ENCODE measurements around the gene CDKAL1. TPM values are rescaled to one million over a fixed set of nuclear protein-coding genes. Genes with fewer than 3 reads are reported as not detected.
"Not testable (repeated sequence)": the region's sequence is repeated elsewhere in the genome, so short reads cannot be mapped to it uniquely, and the experiment has no call there.

CDKAL1 gene
- total and polyA plus RNA-seq, 8 donors: 3.4 to 36.7 (median 10.4) TPM

DNA sequence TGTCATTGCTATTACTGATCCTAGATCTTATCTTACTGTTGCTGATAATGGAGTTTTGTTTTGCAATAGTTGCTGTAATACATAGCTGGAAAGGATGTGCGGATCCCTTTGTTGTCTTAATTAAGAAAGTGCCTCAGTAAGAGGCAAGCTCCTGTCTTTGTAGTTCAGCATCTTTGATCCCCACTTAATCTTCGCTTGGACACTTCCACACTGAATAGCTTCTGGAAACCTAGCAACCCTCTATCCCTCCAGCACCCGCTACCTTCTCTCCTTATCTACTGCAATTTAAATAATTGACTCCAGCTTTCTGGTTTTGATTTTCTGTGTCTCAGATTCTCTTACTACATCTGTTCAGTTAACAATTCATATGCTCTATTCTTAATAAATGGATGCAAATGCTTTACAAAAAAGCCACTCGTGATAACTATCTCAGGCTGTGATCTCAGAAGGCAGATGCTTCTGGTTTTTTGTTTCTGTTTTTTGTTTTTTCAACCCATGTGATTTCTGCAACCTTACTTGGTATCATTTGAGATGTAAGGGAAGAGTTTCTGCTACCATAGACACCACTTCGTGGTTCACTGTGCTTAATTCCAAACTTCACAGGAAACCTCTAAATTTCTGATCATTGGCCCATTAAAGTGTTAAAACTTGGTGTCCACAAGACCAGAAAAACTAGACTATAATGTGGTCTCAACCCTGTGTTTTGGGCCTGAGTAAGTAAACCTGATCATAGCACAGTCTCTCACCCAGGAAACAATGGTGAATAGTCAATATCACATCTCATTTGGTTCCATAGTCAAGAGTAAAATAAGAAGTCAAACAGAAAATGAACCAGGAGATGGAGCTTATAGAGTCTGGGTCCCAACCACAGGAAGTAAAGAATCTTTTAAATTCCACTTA, 707.2 kb downstream of the CDKAL1 start:
- Histone ChIP-seq H3K27ac (no peak overlapping the region), H3K27me3 (no peaks in the 10 kb centered on the region), H3K4me1 (peaks cover 0 to 11% (median 0%) of the 10 kb centered on the region in 4 donors), H3K4me3 (no peak overlapping the region), H3K36me3 (no peaks in the 10 kb centered on the region), H3K9me3 (peaks cover 0 to 12% (median 0%) of the 10 kb centered on the region in 4 donors)
- intact Hi-C loops (cut with DNase I; ENCODE audit: low total_unique reads): no loop called here
- TF ChIP-seq, protein P1, sequence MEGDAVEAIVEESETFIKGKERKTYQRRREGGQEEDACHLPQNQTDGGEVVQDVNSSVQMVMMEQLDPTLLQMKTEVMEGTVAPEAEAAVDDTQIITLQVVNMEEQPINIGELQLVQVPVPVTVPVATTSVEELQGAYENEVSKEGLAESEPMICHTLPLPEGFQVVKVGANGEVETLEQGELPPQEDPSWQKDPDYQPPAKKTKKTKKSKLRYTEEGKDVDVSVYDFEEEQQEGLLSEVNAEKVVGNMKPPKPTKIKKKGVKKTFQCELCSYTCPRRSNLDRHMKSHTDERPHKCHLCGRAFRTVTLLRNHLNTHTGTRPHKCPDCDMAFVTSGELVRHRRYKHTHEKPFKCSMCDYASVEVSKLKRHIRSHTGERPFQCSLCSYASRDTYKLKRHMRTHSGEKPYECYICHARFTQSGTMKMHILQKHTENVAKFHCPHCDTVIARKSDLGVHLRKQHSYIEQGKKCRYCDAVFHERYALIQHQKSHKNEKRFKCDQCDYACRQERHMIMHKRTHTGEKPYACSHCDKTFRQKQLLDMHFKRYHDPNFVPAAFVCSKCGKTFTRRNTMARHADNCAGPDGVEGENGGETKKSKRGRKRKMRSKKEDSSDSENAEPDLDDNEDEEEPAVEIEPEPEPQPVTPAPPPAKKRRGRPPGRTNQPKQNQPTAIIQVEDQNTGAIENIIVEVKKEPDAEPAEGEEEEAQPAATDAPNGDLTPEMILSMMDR (IDR thresholded peaks at IDR 0.05): no peak
- TF ChIP-seq POLR2A (IDR thresholded peaks at IDR 0.05) (no peak), POLR2AphosphoS5 (IDR thresholded peaks at IDR 0.05) (no peak), EP300 (IDR thresholded peaks at IDR 0.05) (no peak)
- WGBS, 5 donors: 80 to 91% (median 86%) methylated on average over 5 of the region's 5 CpGs
- no peak for DNase-seq

DNA sequence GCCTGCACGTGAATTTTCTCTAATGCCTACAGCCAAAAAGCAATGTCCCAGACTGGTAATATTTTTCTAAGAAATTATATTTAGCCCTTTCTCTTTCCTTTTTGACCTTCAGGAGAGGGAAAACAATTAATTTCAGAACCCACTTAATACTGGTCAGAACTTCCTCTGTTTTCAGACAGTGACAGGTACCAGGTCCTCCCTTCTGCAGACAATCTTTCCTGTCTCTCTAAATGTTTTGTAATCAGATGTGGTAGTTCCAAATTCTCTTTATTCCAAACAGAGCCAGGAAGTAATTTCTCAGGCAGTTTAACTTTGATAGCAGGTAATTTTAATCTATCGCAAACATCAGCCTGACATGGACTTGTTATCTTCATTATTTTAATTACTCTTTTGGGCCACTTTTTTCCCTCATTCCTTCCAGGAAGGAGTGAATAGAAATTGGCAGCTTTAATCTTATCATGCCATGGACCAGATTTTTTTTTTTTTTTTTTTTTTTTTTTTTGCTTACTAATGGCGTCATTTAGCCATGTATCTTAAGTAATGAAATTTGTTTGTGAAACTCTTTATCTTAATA, 710.7 kb downstream of the CDKAL1 start:
- intact Hi-C loops (cut with DNase I; ENCODE audit: low total_unique reads): no loop called here
- TF ChIP-seq POLR2AphosphoS5 (IDR thresholded peaks at IDR 0.05) (no peak), EP300 (IDR thresholded peaks at IDR 0.05) (no peak), POLR2A (IDR thresholded peaks at IDR 0.05) (no peak)
- TF ChIP-seq, protein P1 (IDR thresholded peaks at IDR 0.05): no peak
- H3K4me1 ChIP-seq: peaks cover 0 to 11% (median 0%) of the 10 kb centered on the region in 4 donors
- no peaks in the 10 kb centered on the region for H3K27me3 ChIP-seq
- H3K27ac ChIP-seq: no peak overlapping the region
- H3K9me3 ChIP-seq: peaks cover 0 to under 1% (median 0%) of the 10 kb centered on the region in 4 donors
- no peak for DNase-seq
- H3K36me3 ChIP-seq: no peaks in the 10 kb centered on the region
- H3K4me3 ChIP-seq: no peak overlapping the region
- 23 to 53% (median 36%) methylated on average over 3 of the region's 3 CpGs for WGBS, 5 donors

DNA sequence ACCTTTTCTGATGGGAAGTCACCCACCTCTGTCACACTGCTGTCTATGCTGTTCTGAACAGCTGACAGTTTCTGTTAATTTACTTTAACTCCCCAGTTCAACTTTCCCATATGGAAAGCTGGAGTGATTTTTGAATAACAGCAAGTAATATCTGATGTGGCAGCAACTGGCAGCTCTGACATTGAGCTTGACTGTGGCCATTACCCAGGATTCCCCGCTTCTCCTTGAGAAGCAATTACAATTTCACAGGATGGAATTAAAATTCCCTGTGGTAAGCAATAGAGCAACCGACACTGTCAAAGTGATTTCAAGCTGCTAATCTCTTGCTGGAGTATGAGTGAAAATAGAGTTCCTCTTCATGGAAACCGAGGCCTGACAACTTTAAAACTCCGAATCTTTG, 711.2 kb downstream of the CDKAL1 start:
- peaks cover 0 to 6% (median 2%) of the 10 kb centered on the region in 4 donors for H3K9me3 ChIP-seq
- no peak overlapping the region for H3K4me3 ChIP-seq
- intact Hi-C loops (cut with DNase I; ENCODE audit: low total_unique reads): no loop called here
- TF ChIP-seq POLR2A (IDR thresholded peaks at IDR 0.05) (no peak), POLR2AphosphoS5 (IDR thresholded peaks at IDR 0.05) (no peak), EP300 (IDR thresholded peaks at IDR 0.05) (no peak)
- TF ChIP-seq, protein P1 (IDR thresholded peaks at IDR 0.05): no peak
- WGBS, 5 donors: 86 to 97% (median 94%) methylated on average over 4 of the region's 4 CpGs
- no peaks in the 10 kb centered on the region for H3K27me3 ChIP-seq
- no peaks in the 10 kb centered on the region for H3K36me3 ChIP-seq
- H3K4me1 ChIP-seq: peaks cover 0 to 11% (median 0%) of the 10 kb centered on the region in 4 donors
- no peak overlapping the region for H3K27ac ChIP-seq
- peak in 1 of 2 donors; percentile 14 for DNase-seq

DNA sequence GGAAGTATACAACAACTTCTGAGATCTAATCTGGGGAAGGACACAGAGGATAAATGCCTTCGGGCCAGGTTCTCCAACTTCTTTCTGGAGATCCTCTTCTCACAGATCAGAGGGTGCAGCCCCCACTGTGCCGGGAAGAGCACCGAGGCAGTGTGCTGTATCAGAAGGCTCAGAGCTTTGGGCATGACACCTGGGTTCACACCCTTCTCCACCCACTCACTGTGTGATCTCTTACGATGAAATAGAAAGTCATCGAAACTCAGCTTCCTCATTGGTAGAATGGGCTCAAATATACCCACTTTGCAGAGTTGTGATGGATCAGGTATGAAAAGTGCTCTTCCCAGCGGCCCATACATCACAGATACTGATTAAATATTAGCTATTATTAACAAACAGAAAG, 711.8 kb downstream of the CDKAL1 start:
- intact Hi-C loops (cut with DNase I; ENCODE audit: low total_unique reads): no loop called here
- no peak for DNase-seq
- 79 to 86% (median 83%) methylated on average over 6 of the region's 6 CpGs for WGBS, 5 donors
- no peaks in the 10 kb centered on the region for H3K36me3 ChIP-seq
- H3K27me3 ChIP-seq: no peaks in the 10 kb centered on the region
- H3K4me1 ChIP-seq: peaks cover 0 to 11% (median 0%) of the 10 kb centered on the region in 4 donors
- H3K27ac ChIP-seq: no peak overlapping the region
- H3K9me3 ChIP-seq: peaks cover 0 to 10% (median 4%) of the 10 kb centered on the region in 4 donors
- TF ChIP-seq POLR2AphosphoS5 (IDR thresholded peaks at IDR 0.05): no peak
- TF ChIP-seq EP300 (IDR thresholded peaks at IDR 0.05): no peak
- TF ChIP-seq POLR2A (IDR thresholded peaks at IDR 0.05): no peak
- TF ChIP-seq, protein P1 (IDR thresholded peaks at IDR 0.05): no peak
- no peak overlapping the region for H3K4me3 ChIP-seq

DNA sequence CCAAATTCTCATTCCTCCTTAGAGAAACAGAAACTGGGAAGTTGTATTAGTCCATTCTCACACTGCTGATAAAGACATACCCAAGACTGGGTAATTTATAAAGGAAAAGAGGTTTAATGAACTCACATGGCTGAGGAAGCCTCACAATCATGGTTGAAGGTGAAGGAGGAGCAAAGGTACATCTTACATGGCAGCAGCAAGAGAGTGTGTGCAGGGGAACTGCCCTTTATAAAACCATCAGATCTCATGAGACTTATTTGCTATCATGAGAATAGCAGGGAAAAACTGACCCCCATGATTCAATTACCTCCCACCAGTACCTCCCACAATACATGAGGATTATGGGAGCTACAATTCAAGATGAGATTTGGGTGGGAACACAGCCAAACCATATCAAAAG, 720.2 kb downstream of the CDKAL1 start:
- H3K36me3 ChIP-seq; H3K27me3 ChIP-seq; intact Hi-C loops (cut with DNase I; ENCODE audit: low total_unique reads): not testable (repeated sequence)

More for the DNA sequence above, 720.2 kb downstream of the CDKAL1 start:
- not testable (repeated sequence) for H3K27ac ChIP-seq, DNase-seq, H3K4me1 ChIP-seq, H3K4me3 ChIP-seq
- peaks cover 0 to 10% (median 4%) of the 10 kb centered on the region in 4 donors for H3K9me3 ChIP-seq
